Activated CD4-positive, alpha-beta T cell treated with anti-CD3 and anti-CD28 coated beads, Interleukin-2, amount 50 U/mL, for 4 hours (primary cell): ENCODE data around the gene SOS1.
"Not testable (repeated sequence)": the region's sequence is repeated elsewhere in the genome, so short reads cannot be mapped to it uniquely, and the experiment has no call there.

ENCODE experiments used
- DNase-seq, 2 experiments: peaks; one replicate each; pipeline ENCODE4 v3.0.0-alpha.2; 2020

The SOS1 gene

DNA sequence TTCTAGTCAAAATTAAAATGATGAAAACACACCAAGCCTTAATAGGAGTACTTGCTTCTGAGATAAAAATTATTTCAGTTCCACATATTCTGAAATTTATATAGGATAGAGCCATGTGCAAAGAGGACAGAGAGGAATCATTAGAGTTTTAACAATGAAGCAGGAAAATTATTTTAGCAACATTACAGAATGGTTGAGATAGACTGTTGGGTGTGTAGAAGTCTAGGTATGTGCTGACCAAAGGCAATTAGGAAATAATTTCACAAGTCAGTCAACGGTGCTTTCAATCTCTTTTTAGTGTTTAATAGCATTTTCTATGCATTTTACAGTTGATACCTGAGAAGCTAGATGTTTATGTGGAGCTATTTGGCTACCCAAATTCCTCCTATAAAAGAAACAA, 25.2 kb downstream of the SOS1 start:
- DNase-seq = no peak

DNA sequence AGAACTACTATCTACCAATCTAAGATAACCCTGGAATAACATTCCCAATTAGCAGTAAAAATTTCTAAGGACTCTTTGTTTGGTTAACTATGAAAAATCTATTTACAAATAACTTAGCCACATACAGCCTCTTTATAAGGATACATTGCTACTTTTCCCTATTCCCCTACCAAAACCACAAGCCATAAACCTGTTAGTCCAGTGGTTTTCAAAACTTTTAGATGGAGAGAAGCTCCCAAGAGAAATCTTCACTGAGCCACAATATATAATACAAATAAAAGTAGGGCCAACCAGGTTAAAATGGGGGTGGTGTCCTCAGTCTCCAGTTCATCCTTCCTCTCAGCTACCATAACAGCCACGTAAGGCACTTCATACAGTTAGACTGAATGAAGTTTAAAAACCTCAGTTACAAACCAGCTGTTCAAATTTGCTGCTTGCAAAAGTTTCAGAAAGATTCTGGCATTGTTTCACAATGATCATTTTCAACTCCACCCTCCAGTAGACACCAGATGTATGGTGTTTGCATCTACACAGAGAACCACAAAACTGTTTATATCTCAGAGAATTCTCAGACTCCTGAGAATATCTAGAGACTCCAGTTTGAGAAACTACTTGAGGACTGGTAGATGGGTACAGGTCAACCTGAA, 26.0 kb downstream of the SOS1 start:
- no peak for DNase-seq

DNA sequence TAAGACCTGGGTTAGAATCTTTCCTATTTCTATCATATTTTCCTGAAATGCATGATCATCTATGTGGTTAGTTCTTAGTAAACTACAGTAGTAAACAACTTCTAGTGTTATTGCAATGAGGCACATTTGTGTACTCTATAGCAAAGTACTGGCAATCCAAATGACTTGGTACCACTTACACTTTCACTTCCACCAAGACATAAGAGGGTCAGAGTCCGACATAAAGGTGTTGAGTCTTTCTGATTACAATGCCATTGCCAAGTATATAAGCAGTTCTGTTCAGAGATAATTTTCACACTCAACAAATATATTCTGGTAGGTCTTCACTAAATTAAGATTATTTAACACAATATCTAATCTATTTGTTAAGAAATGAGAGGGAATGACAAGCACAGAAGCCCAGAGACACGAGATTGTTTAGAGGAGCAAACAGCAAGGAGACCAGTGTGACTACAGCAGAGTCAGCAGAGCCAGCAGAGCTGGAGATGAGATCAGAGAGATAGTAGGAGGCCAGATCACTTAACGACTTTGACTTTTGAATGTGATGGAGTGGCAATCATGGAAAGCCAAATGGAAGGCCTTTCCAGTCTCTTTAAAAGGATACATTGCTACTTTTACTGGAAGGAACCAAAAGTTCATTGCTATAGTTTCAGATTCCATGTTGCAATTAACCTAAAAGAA, 27.5 kb downstream of the SOS1 start:
- DNase-seq = no peak

DNA sequence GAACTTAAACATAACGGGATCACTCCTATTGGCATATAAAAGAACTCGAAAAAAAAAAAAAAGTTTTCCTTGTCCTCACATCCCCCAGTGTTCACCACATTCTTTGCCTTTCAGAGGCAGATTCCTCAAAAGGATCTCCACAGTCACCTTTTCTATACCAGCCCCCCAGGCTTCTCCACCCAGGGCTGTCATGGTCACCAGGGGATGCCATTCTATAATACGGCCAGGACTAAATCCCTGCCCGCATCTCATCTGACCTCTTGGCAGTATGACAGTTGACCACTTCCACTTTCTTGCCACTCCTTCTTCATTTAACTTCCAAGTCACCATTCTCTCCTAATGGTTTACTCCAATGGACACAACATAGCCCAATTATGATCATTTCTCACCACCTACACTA, 29.3 kb downstream of the SOS1 start:
- no peak for DNase-seq

DNA sequence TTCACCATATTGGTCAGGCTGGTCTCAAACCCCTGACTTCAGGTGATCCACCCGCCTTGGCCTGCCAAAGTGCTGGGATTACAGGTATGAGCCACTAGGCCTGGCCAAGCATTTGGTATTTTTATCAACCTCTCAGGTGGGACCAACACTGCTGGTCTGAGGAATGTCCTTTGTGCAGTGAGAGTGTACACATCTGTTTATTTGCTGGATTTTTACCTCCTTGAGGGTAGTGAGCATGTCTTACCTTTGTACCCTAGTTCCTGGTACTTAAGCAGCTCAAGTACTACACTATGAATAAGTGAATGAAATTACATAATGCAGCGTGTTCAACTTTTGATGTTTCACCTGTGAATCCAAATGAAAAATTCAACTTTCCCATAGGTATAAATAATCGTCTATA, 29.8 kb downstream of the SOS1 start:
- DNase-seq = no peak

DNA sequence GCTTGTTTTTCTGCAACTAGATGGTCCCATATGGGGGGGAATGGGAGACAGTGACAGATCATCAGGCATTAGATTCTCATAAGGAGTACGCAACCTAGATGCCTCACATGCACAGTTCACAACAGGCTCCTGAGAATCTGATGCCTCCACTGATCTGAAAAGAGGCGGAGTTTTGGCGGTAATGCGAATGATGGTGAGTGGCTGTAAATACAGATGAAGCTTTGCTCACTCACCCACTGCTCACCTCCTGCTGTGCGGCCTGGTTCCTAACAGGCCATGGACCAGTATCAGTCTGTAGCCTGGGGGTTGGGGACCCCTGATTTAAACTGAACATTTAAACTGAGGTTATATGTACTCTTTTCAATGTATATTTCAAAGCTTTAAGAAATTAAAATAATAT, 40.7 kb downstream of the SOS1 start:
- no peak for DNase-seq

DNA sequence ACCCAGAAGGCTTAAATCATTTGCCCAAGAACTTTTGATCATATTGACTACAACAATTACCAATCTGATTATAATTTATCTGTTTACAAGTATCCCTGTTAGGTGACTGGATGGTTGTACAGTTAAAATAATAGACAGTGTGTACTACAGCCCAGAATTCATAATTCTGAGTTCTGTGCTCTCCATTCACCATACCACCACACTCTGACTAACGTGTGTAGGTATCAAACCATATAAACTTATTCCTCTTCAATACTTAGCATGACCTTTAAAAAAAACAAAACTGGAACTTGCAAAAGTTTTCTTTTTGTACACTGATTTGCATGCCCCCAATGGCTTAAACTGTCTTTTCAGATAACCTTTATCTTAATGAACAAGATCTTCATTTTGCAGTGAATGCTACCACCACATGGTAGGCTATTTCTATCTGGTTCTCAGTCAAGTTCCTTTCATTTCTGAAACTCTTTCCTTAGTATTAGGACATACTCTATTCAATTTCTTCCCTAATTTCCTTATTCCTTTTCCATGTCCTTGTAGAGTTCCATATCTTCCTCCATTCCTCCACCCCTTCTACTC, 50.9 kb downstream of the SOS1 start:
- DNase-seq = no peak

DNA sequence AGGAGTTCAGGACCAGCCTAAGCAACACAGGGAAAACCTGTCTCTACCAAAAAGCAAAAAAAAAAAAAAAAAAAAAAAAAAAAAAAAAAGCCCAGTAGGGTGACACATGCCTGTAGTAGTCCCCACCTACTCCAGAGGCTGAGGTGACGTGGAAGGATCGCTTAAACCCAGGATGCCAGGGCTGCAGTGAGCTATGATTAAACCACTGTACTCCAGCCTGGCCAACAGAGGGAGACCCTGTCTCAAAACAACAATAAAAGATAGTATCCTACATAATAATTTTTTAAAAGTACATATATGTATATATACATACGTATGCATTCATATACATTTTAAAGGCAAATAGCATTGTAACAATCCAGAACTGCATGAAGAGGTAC, 51.7 kb downstream of the SOS1 start:
- DNase-seq = peak; percentile 6 to 18

DNA sequence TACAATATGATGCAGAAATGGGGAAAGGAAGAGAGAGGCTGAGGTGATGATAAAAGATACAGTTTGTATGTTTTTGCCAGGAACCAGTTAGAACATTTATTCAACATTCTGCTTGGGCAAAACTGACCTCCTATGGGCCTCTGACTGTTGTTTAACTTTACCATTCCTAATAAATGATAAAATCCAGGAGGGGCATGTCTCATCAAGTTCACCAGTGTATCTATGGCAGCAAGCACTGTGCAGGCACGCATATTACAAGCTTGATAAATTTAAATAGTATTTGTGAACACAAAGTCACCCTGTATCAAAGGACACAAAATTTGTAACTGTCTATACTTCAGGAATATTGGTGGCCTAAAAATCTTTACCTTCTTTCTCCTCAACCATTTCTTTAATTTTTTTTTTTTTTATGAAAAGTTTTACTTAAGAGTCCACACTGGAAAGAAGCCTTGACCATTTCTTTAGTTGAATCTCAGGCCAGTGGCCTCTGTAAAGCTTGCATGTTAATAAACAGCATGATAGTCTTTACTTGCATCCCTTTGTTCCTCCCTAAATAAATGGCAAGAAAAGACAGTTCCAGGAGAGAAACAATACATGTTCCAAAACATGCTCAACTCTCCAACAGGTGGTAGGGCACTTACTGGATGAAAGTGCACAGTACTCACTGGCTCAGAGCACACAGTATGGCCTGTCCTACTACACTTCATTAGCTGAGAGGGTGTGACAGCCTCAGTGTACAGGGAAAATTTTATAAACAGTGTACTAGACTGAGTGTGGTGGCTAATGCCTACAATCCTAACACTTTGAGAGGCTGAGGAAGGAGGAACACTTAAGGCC, 52.3 kb downstream of the SOS1 start:
- no peak for DNase-seq

DNA sequence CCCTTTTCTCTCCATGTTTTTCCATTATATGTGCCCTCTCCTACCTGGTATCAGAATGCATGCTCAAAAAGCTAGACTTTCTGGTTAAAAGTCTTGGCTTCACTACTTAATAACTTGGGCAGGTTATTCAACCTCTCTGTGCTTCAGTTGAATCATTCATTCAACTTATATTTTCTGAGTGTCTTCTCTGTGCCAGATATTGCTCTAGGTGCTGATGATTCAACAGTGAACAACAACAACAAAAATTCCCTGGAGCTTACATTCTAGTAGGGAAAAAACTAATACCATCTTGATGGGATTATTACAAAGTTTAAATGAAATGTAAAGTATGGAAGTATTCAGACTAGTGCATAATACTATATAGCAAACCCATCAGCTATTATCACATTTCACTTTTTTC, 55.2 kb downstream of the SOS1 start:
- no peak for DNase-seq

DNA sequence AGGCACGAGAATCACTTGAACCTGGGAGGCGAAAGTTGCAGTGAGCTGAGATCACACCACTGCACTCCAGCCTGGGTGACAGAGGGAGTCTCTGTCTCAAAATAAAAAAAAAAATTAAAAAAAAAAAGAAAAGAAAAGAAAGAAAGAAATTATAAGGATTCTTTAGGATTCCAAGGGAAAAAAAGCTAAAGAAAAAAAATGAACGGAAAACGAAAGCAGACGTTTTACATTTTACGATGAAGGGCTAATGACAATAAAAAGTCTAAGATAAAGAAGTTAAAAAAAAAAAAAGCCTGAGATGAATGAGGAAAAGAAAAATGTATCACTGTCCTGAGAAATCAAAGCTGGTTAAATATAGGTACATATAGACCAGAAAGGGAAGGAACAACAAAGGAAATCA, 58.5 kb downstream of the SOS1 start:
- no peak for DNase-seq

DNA sequence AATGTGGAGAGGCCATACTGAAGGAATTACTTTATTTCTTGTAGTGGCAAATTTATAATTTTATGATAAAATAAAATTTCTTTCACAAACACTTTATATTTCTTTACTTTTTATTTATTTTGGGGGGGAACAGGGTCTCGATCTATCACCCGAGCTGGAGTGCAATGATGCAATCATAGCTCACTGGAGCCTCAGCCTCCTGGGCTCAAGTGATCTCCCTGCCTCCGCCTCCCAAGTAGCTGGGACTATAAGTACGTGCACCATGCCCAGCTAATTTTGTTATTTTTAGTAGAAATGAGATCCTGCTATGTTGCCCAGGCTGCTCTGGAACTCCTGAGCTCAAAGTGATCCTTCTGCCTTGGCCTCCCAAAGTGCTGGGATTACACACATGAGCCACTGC, 59.6 kb downstream of the SOS1 start:
- DNase-seq = no peak

DNA sequence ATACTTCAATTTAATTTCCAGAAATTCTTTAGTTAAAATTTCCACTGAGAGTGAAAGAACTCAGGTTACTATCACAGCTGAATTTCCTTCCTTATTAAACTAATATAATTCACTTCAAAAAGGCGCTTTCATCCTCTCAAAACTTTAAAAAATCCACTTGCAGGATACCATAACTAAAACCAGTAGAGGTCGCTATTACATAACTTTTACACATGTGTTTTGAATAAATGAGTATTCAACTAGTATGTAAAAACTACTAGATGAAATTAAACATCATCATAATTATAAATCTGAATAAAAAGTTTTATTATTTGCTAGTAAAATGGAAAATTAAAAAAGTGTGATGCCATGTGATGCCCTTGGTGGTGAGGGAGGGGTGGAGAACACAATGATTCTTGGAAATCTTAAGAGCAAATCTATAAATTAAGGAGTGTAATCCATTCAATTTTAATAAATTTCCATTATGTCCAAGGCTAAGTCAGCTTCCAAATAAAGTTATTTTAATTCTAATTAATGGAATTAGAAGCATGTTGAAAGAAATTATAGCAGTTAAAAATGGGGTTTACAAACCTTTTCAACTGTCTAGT, 61.4 kb downstream of the SOS1 start:
- no peak for DNase-seq

DNA sequence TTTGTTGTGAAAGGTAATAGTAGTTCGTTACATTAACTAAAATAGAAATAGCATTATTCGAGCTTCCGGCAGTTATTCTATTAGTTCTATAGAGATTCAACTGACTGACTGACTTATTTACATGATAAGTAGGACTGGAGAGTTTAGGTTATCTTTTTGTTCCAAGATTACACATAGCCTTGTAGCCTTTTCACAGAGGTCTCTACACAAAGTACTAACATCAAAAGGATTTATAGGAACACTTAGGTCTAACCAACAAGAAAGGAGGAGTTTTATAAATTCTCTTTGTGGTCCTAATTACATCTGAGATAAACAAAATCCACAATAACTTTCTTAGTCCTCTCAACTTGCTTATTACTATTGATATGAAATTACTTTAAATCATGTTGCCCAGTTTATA, 62.8 kb downstream of the SOS1 start:
- no peak for DNase-seq

DNA sequence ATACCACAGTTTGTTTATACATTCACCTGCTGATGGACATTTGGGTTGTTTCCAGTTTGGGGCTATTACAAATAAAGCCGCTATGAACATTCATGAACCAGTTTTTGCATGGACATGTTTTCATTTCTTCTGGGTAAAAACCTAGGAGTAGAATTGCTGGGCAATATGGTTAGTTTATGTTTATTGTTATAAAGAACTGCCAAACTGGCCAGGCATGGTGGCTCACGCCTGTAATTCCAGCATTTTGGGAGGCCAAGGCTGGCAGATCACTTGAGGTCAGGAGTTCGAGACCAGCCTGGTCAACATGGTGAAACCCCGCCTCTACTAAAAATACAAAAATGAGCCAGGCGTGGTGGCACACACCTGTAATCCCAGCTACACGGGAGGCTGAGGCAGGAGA, 68.2 kb downstream of the SOS1 start:
- DNase-seq = not testable (repeated sequence)

DNA sequence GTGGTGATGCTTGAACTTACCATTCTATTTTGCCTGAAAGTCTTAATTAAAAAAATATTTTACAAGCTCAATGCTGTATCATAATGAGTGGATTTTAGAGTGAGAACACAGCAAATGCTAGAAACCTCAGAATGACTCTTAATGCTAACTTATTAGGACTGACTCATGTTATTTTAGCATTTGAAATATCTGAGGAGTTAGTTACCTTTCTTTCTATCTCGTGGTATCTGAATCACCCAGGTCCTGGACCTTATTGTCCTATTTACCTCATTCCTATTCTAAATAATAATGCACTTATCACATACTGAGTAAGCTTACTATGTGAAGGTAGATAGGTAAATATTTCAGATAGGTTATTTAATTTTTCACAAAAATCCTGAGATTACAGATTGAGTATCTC, 70.7 kb downstream of the SOS1 start:
- DNase-seq = no peak

DNA sequence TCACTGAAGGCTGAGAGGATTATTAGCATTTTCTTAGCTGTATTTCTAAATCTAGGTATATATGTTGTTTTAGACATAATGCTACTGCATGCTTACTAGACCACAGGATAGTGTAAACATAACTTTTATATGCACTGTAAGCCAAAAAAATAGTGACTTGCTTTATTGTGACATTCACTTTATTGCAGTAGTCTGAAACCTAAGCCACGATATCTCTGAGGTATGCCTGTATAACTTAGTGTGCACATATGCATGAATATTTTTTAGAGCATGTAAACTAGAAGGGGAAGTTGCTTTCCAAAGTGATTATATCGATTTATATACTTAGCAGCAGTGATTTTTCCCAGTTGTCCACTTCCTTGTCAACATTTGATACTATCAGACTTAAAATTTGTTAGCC, 81.8 kb downstream of the SOS1 start:
- DNase-seq = no peak

DNA sequence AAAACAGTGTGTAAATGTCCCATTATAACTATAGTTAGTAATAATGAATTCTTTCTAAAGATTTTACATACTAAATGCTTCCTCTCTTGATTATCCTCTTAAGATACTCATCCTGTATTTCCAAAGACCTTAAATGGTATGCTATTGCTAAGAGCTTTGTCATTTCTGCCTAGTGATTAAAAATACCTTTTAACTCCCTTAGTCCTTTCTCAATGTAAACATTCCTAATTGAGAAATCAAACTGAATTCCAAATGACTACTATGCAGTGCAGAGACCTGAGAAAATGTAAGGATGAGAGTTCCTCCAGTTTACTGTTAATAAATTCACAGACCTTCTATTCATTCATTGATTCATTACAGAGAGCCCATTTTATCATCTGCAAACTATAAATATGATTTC, 86.9 kb downstream of the SOS1 start:
- no peak for DNase-seq

DNA sequence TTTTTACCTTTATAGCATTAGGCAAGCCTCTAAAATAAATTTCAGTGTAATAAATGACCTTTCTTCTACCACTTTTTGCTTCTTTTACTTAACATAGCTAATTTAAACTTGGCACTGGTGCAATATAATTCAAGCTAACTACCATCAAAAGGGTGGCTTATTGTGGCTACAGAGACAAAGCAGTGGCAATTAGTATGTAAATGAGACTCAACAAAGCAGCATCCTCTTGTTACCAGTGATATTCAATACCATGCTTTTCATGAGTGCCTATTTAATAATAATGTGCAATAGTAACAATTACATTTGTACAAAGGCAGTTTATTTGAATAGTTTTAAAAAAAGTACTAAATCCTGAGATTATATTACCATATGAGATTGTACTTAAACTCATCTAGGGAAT, 93.4 kb downstream of the SOS1 start:
- no peak for DNase-seq

DNA sequence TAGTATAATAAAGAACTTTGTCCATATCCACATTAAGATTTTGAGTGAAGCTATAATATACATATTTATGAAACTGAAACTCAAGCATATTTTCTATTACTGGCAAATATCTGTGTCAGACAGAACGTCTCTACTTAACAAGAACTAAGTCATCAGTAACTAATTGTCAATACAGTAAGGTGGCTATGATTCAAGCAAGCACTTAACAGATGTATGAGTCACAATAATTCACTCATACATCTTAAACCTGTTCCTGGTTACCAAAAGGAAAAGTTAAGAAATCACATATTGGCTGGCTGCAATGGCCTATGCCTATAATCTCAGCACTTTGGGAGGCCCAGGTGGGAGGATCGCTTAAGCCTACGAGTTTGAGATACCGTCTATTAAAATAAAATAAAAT, 96.0 kb downstream of the SOS1 start:
- no peak for DNase-seq

DNA sequence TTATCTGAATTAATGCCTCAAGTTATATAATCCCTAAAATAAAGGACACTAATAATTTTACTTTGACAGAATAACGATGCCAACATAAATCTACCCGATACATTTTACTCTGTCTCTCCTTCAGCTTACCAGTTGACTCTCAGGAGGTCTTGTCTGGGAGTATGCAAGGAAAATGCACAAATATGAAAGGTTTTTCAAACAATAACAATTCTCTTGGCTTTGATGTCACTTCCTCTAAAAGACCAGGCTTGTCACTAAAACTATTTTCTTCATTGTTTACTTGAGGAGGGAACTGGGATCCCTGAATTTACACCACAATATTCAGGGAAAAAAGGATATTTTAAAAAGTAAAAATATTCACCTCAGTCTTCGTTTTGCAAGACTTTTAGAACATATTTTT, 97.2 kb downstream of the SOS1 start:
- DNase-seq = no peak

DNA sequence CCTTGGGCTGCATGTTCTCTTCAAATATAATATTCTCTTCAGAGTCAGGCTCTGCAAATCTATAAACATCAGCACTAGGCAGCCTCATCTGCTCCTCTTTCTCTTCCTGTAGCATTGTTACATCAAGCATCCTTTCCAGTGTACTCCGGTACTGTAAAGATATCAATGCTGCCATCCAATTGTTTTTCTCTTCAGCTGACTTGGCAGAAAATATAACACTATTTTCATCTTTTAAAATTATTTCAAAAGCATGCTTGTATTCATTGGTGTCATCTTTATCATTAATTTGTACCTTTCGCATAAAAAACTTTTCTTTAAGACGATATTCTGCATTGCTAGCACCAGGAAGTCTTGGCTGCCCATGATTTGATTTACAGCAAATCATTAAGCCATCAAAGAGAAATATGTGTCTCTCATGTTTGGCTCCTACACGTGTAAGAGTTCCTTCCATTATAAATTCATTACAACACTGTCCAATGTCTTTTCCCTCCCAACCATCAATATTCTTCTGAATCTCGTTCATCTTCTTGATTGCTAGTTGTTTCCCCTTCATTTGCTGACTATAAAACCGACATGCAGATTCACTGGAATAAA, 98.1 kb downstream of the SOS1 start:
- DNase-seq = no peak

DNA sequence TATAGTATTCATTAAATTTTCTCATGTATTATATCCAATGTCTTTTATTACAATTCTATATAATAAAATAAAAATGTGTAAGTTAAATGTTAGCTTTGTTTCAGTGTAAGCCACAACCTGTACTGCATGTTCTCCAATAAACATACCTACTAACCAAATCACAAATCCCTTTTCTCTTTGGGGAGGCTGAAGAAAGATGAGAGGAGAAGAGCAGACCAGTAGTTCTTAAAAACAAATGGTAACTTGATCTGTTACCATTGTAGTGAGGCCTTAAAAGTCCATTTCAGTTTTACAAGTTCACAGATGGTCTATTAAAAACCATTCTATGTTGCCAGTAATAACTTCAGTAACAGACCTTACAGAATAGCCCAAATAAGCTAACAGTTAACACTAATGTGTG, 100.5 kb downstream of the SOS1 start:
- DNase-seq = no peak
